Cortex of kidney (tissue), 1 donor: ENCODE measurements around the gene FHL3.
"Not testable (repeated sequence)": the region's sequence is repeated elsewhere in the genome, so short reads cannot be mapped to it uniquely, and the experiment has no call there.

Experiments used
- DNase-seq: peaks from one replicate; lab custom pipeline; 2025; lab: John Stamatoyannopoulos, UW

FHL3 gene

GRCh38 chr1:38034871-38035270 lies 29.6 kb upstream of the FHL3 start:
- no peak for DNase-seq

GRCh38 chr1:38032992-38033391 lies 27.7 kb upstream of the FHL3 start:
- DNase-seq: not testable (repeated sequence)

DNA sequence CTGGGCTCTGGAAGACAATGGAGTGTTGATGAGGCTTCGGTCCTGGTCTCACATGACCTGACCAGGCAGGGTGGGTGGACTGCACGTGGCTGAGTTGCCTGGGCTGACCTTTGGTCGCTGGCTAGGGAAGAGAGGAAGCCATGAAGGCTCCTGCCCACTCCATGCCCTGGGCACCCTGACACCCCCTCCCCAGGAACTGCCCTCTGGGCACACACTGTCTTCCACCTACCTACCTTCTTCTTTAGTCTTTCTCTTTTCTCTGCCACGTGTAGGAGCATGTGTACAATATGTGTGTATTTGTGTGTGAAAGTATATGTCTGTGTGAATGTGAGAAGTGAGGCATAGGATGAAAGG lies 26.2 kb upstream of the FHL3 start:
- no peak for DNase-seq

- DNase-seq: no peak
Measured at GRCh38 chr1:38030596-38031512, 25.5 kb upstream of the FHL3 start.

DNA sequence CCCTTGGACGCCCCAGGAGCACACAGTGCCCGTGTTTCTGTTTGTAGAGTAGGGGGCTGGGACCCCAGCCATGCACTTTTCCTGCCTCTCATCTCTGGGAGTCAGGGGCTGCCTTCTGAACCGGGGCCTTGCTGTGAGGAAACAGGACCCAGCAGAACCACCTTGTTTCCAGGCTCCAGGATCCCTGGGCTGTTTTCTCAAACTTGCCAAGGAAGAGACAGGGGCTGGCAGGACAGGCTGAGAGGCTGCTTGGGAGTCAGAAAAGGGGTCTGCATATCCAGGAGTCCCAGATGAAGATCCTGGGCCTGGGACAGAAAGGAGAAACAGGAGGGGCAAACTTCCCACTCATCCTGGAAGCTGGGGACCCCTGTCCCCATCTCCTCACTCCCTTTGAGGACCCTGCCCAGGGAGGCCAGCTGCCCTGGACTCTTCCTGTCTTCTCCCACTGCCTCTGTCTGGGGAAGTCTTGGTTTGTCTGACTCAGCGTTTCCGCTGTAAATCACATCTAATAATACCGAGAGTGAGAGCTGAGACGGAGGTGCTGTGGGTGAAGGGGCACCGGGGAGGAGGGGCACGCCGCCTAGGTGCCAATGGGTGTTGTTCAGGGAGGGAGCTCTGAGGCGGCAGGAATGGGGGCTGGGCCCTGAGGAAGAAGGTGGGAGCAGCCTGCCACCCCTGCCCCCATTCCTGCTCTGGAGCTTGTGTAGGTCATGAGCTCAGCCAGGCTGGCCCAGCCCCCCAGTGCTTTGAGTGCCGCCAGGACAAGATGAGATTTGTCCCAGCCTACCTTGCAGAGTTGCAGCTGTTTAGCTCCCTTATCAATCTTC lies 24.6 kb upstream of the FHL3 start:
- no peak for DNase-seq

DNA sequence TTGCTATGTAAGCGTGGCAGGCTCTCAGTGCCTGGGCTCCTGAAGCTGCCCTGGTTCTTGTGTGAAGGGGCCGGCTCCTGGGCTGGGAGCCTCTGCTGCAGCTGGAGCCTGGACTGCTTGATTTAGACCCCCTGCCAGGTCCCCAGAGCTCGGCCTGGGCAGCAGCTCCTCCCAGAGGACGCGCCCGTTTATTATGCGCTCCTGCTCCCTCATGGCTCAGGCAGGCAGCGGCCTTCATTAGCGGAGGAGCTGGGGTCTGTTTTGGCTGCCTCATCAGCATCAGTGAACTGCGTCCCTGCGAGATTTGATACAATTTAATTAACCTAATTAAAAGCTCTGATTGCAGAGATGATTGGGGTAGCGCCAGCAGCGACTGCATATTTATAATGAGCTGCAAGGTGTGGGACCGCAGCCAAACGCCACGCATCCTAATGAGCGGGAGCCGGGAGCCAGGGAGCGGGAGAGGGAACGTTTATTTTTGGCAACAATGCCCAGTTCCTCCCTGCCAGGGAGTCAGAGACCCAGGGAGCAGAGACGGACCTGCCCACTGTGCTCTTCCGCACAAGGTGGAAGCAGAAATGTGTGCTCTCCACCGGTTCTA lies 23.9 kb upstream of the FHL3 start:
- no peak for DNase-seq

GRCh38 chr1:38028671-38029070 lies 23.4 kb upstream of the FHL3 start:
- no peak for DNase-seq

GRCh38 chr1:38028105-38028591 lies 22.8 kb upstream of the FHL3 start:
- no peak for DNase-seq

- no peak for DNase-seq
Measured at GRCh38 chr1:38027201-38028104, 22.1 kb upstream of the FHL3 start.

GRCh38 chr1:38026592-38027200 lies 21.4 kb upstream of the FHL3 start:
- no peak for DNase-seq

DNA sequence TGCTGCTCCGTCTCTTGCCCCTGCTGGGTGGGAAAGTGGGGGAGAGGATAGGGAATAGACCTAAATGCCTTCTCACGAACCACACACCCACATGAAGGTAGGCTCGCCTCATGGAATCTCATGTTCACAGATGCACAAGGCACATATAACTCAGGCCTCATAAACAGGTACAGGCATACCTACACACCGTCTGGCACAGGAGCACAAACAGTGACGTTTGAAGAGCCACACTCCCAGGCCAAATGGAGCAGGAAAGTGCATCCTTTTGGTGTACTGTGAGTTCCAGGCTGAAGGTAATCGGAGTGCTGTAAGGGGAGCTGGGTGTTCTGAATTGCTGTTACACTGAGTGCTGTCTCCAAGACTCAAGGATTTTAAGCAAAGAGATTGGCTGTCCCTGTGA lies 20.4 kb upstream of the FHL3 start:
- DNase-seq: no peak

DNA sequence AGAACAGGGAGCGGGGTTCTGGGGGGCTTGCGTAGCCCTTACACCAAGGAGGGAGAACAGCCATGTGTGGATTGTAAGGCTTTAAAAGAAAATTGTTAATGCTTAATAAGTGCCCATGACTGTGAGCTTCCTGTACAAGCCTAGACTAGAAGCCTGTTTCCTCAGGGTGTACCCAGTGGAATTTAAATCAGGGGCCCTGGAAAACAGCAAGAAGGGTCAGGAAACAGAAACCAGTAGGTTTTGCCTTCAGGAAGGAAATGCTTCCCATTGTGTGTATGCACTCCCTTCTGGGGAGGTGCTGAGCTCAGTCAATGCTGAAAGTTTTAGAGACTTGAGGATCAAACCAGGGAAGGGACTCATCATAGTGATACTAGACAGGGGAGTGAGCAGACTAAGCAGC lies 19.9 kb upstream of the FHL3 start:
- no peak for DNase-seq

DNA sequence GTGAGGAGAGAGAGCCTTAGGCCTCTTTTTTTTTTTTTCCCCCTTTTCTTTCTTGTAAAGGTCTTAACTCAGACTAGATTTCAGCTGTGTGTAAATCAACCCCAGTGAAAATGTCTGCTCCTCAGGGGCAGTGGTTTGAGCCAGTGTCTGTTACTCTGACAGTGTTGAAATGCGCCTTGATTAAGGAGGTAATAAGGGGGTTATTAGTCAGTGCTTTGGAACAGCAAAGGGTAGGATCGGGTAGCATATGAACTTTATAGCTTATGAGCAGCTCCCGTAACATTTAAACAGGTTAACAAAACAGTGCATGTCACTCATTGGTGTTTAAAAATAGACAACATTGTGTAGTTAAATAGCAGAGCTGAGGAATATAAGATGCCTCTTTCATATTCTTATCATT lies 17.5 kb upstream of the FHL3 start:
- DNase-seq: no peak

- DNase-seq: no peak
Measured at GRCh38 chr1:38021969-38022368, 16.7 kb upstream of the FHL3 start.

GRCh38 chr1:38020396-38020795 lies 15.1 kb upstream of the FHL3 start:
- no peak for DNase-seq

GRCh38 chr1:38018864-38019343 lies 13.6 kb upstream of the FHL3 start:
- DNase-seq: no peak

GRCh38 chr1:38015978-38016725 lies 10.8 kb upstream of the FHL3 start:
- DNase-seq: no peak

GRCh38 chr1:38014724-38015424 lies 9.6 kb upstream of the FHL3 start:
- no peak for DNase-seq

DNA sequence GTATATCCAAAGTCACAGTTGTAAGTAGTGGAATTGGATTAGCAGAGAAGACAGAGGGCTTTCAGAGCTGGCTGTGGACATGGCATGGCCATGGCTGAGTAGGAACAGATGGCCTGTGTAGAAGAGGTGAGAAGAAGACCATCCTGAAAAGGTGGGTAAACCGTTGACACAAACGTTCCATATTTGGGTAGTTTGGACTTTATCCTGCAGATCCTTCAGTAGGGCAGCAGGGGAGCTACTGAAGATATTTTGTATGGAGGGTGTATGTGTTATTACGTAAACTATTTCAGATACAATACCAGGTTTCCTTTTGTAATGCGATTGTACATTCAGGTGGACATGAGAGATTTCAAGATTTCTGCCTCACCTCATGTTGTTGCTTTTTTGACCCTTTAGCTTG lies 8.9 kb upstream of the FHL3 start:
- no peak for DNase-seq

- no peak for DNase-seq
Measured at GRCh38 chr1:38013227-38013622, 7.9 kb upstream of the FHL3 start.
